Naive B cell (primary cell): ENCODE data around the gene SMOC2. TPM values are rescaled to one million over a fixed set of nuclear protein-coding genes. Genes with fewer than 3 reads are reported as not detected.

ENCODE experiments used
- ATAC-seq, 2 donors: fragments of 150-1000 bp; cut with Tn5 transposase; 2 replicates each; pipeline ENCODE4 v1.10.0; 2021; ENCODE audit warnings: low read depth in 2 of 2, mild to moderate bottlenecking in 2 of 2, moderate library complexity in 2 of 2
- DNase-seq: peaks from one replicate; pipeline ENCODE4 v3.0.0; 2022
- H3K27ac Mint-ChIP-seq, 6 donors: one replicate each; pipeline ENCODE4 v1.8.0; 2020 to 2022; ENCODE audit warnings: mild to moderate bottlenecking in 6 of 6, mixed read lengths in 6 of 6, moderate library complexity in 5 of 6, inconsistent platforms in 2 of 6
- H3K27me3 Mint-ChIP-seq, 3 donors: one replicate each; pipeline ENCODE4 v1.8.0; 2021 to 2022; ENCODE audit warnings: mixed read lengths in 3 of 3, mild to moderate bottlenecking in 1 of 3
- H3K36me3 Mint-ChIP-seq, 2 donors: one replicate each; pipeline ENCODE4 v1.8.0; 2020 to 2022; ENCODE audit warnings: mixed read lengths in 2 of 2, inconsistent platforms in 1 of 2, mild to moderate bottlenecking in 1 of 2
- H3K4me1 Mint-ChIP-seq, 3 donors: one replicate each; pipeline ENCODE4 v1.8.0; 2020 to 2022; ENCODE audit warnings: mixed read lengths in 3 of 3, inconsistent platforms in 1 of 3, mild to moderate bottlenecking in 1 of 3, moderate library complexity in 1 of 3
- H3K4me3 Mint-ChIP-seq, 8 donors: one replicate each; pipeline ENCODE4 v1.8.0; 2020 to 2022; ENCODE audit warnings: mild to moderate bottlenecking in 8 of 8, mixed read lengths in 8 of 8, moderate library complexity in 8 of 8, inconsistent platforms in 2 of 8
- H3K9me3 Mint-ChIP-seq, 7 donors: one replicate each; pipeline ENCODE4 v1.8.0; 2020 to 2022; ENCODE audit warnings: mixed read lengths in 7 of 7, mild to moderate bottlenecking in 5 of 7, inconsistent platforms in 2 of 7, moderate library complexity in 1 of 7
- polyA plus RNA-seq, 6 donors: library from polyadenylated mRNA; unstranded; fragments of 300-500 nt; fragmentation: Illumina TruSeq; gene quantifications; one replicate each; pipeline ENCODE4 v1.2.3, GENCODE V29; 2021; ENCODE audit warnings: low read depth in 6 of 6

SMOC2 gene
- polyA plus RNA-seq, 6 donors from 2014 or later = 0.12 to 0.34 (median 0.13) TPM; not detected in 2

DNA sequence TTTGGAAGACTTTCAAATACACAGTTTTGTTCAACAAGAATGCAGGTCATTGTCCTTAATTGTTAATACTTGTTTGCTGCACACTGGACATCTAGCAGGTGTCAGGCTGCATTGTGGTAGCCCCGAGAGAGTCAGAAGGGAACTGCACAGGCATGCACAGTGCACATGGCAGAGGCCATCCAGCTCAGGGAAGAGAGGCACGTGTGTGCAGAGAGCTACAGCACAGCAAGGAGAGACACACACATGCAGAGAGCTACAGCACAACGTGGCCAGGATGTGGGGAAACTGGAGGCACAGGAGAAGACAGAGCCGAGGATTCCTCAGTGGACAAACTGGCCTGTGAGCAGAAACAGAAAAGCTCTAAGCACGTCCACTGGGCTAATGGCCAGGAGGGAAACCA, 272.0 kb downstream of the SMOC2 start:
- H3K36me3 Mint-ChIP-seq = no peaks in the 10 kb centered on the region
- H3K4me3 Mint-ChIP-seq = no peak overlapping the region
- H3K27ac Mint-ChIP-seq = no peak overlapping the region
- no peaks in the 10 kb centered on the region for H3K27me3 Mint-ChIP-seq
- no peaks in the 10 kb centered on the region for H3K4me1 Mint-ChIP-seq
- peaks cover 0 to 4% (median 2%) of the 10 kb centered on the region in 7 donors for H3K9me3 Mint-ChIP-seq
- no peak for ATAC-seq
- DNase-seq = no peak

DNA sequence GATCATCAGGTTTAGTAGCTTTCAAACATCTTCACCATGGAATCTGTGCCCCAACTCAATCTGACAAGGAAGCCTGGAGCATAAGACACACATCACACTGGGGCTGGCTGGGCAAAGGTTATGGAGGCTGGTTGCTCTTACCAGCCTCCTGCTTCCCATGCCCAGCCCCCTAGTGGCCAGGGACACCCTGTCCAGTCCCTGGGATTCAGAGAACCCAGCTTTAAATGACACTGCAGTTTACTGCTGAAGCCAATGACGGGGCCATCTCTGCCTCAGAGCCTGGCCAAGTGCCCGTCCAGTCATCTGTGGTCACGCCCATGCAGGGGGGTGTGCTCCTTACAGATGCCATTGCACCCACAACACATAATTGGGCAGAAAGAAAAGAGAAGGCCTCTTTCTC, 272.9 kb downstream of the SMOC2 start:
- Mint-ChIP-seq H3K27me3 (no peaks in the 10 kb centered on the region), H3K27ac (no peak overlapping the region), H3K4me1 (no peaks in the 10 kb centered on the region), H3K36me3 (no peaks in the 10 kb centered on the region), H3K9me3 (peaks cover 0 to 3% (median 2%) of the 10 kb centered on the region in 7 donors), H3K4me3 (no peak overlapping the region)
- DNase-seq (no peak), ATAC-seq (no peak)

DNA sequence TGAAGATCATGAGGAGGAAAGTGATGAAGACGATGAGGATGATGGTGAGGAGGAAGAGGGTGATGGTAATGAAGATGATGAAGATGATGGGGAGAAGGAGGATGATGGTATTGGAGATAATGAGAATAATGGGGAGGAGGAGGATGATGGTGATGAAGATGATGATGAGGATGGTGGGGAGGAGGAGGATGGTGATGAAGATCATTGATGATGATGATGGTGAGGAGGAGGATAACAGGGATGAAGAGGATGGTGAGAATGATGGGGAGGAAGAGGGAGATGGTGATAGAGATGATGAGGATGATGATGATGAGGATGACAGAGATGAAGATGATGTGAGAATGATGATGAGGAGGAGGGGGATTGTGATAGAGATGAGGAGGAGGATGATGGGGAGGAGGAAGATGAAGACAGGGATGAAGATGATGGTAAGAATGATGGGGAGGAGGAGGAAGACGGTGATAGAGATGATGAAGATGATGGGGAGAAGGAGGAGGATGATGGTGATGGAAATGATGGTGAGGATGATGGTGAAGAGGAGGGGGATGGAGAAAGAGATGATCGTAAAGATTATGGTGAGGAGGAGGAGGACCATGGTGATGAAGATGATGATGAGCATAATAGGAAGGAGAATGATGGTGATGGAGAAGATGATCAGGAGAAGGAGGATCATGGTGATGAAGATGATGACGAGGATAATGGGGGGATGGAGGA, 273.7 kb downstream of the SMOC2 start:
- ATAC-seq (no peak), DNase-seq (no peak)
- H3K4me3 Mint-ChIP-seq = no peak overlapping the region
- no peak overlapping the region for H3K27ac Mint-ChIP-seq
- H3K4me1 Mint-ChIP-seq = no peaks in the 10 kb centered on the region
- H3K9me3 Mint-ChIP-seq = peaks cover 0 to 3% (median 0%) of the 10 kb centered on the region in 7 donors
- H3K36me3 Mint-ChIP-seq = no peaks in the 10 kb centered on the region
- no peaks in the 10 kb centered on the region for H3K27me3 Mint-ChIP-seq

DNA sequence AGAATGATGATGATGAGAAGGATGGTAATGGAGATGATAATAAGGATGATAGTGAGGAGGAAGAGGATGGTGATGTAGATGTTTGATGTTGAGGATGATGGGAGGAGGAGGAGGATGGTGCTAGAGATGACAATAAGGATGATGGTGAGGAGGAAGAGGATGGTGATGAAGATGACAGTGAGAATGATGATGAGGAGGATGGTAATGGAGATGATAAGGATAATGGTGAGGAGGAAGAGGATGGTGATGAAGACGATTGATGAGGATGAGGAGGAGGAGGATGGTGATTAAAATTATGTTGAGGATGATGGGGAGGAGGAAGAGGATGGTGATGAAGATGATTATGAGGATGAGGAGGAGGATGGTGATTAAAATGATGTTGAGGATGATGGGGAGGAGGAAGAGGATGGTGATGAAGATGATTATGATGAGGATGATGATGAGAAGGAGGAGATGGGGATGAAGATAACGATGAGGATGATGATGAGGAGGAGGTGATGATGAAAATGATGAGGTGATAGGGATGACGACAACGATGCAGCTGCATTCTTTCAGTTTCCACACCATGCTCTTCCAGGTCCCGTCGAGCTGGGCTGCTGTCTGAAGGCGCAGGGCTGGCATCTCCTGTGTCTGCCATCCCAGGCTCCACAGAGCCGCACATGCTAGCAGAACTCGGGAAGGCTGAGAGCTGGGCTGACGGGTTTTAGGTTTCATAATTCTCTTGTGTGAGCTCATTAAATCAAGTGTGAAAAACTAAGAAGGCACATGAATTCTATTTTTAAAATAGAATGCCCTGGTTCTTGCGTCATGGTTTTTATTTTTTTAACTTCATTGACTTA, 274.9 kb downstream of the SMOC2 start:
- DNase-seq = no peak
- ATAC-seq = no peak
- H3K36me3 Mint-ChIP-seq = no peaks in the 10 kb centered on the region

DNA sequence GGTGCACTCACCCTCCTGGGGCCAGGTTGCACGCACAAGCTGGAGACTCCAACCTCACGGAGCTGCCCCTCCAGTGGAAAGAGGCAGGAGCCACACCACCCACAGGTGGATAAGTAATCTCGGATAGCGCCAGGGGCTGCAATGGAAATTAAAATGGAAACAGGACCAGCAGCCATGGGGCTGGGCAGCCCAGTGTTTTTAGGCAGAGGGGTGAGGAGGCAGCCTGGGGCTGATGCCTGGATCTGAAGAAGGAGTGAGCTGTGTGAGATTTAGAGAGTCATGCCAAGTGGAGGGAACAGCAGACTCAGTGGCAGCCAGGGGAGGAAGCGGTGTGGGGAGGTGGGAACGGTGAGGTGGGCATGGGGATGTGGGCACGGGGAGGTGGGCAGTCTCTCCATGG, 275.6 kb downstream of the SMOC2 start:
- Mint-ChIP-seq H3K27ac (no peak overlapping the region), H3K4me1 (no peaks in the 10 kb centered on the region), H3K4me3 (no peak overlapping the region), H3K27me3 (no peaks in the 10 kb centered on the region), H3K36me3 (no peaks in the 10 kb centered on the region), H3K9me3 (peaks cover 0 to 3% (median 0%) of the 10 kb centered on the region in 7 donors)
- DNase-seq = no peak
- ATAC-seq = no peak

More for the DNA sequence above, 274.9 kb downstream of the SMOC2 start:
- H3K4me1 Mint-ChIP-seq = no peaks in the 10 kb centered on the region
- H3K4me3 Mint-ChIP-seq = no peak overlapping the region
- H3K27ac Mint-ChIP-seq = peak overlapping the region in 1 of 6 donors; percentile 27
- no peaks in the 10 kb centered on the region for H3K27me3 Mint-ChIP-seq
- peaks cover 0 to 3% (median 0%) of the 10 kb centered on the region in 7 donors for H3K9me3 Mint-ChIP-seq

DNA sequence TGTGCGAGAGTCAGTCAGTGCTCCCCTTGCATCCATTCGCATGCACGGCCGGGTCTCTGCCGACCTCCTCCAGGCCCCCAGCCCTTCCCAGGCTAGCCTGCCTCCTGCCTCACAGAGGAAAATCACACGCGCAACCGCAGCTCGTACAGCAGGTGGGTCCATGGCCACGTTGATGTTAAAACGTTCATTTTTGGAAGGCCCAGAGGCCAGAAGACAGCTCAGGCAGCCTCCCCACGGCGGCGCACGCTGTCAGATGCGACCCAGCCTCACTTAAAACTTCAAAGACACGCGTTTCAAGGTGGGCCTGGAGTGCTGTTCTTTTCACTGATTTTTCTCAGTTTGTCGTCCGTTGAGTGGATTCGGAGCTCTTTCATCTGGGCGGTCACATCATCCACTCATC, 276.5 kb downstream of the SMOC2 start:
- peaks cover 0 to 3% (median 0%) of the 10 kb centered on the region in 7 donors for H3K9me3 Mint-ChIP-seq
- H3K27me3 Mint-ChIP-seq = peaks cover 0 to 4% (median 0%) of the 10 kb centered on the region in 3 donors
- ATAC-seq (no peak), DNase-seq (no peak)
- no peaks in the 10 kb centered on the region for H3K36me3 Mint-ChIP-seq
- no peaks in the 10 kb centered on the region for H3K4me1 Mint-ChIP-seq
- H3K27ac Mint-ChIP-seq = no peak overlapping the region
- peak overlapping the region in 1 of 8 donors; percentile 17 for H3K4me3 Mint-ChIP-seq

Other genes with a start within 250 kb of the SMOC2 start
- not detected for gene DACT2, start 121.4 kb upstream of the SMOC2 start, polyA plus RNA-seq